ENCODE data around the gene EFS. TPM values are rescaled to one million over a fixed set of nuclear protein-coding genes. Genes with fewer than 3 reads are reported as not detected.
"Not testable (repeated sequence)": the region's sequence is repeated elsewhere in the genome, so short reads cannot be mapped to it uniquely, and the experiment has no call there.

EFS gene
- total RNA-seq, 2 donors from 2014 or later, result 69.9 to 96.4 TPM

GRCh38 chr14:23402296-23403138, 37.5 kb upstream of the EFS start:
- no peaks in the 10 kb centered on the region for H3K9me3 ChIP-seq (ENCODE audit: control insufficient read depth, low read length)
- Mint-ChIP-seq H3K4me1 (no peaks in the 10 kb centered on the region), H3K36me3 (ENCODE audit: low read depth) (no peaks in the 10 kb centered on the region), H3K27ac (no peak overlapping the region), H3K4me3 (no peak overlapping the region), H3K9me3 (no peaks in the 10 kb centered on the region), H3K27me3 (ENCODE audit: insufficient read depth) (peaks cover 56% of the 10 kb centered on the region)
- no peak overlapping the region for H3K4me3 ChIP-seq (ENCODE audit: low read length)
- H3K4me1 ChIP-seq (ENCODE audit: control insufficient read depth, insufficient read depth, low read length), result no peaks in the 10 kb centered on the region
- TF ChIP-seq CTCF (conservative IDR thresholded peaks at IDR 0.05), result no peak
- H3K9ac ChIP-seq (ENCODE audit: extremely low read depth, low read length, poor library complexity, severe bottlenecking), result no peak overlapping the region
- no peak overlapping the region for H3K27ac ChIP-seq (ENCODE audit: low read depth, low read length)
- H3K36me3 ChIP-seq (ENCODE audit: control insufficient read depth, insufficient read depth, low read length), result no peaks in the 10 kb centered on the region
- peak; percentile 65 for DNase-seq
- H3K27me3 ChIP-seq (ENCODE audit: control insufficient read depth, insufficient read depth, low read length, poor library complexity, severe bottlenecking), result peaks cover 8% of the 10 kb centered on the region
- 70 to 85% methylated on average over 20 to 24 of the region's 25 CpGs for WGBS, 2 experiments (ENCODE audit: insufficient coverage in 1 of 2, insufficient read length in 1 of 2)

GRCh38 chr14:23401291-23401690, 36.3 kb upstream of the EFS start:
- no peak for TF ChIP-seq CTCF (conservative IDR thresholded peaks at IDR 0.05)
- no peaks in the 10 kb centered on the region for H3K4me1 ChIP-seq (ENCODE audit: control insufficient read depth, insufficient read depth, low read length)

GRCh38 chr14:23400496-23401149, 35.7 kb upstream of the EFS start:
- not testable (repeated sequence) for H3K4me1 ChIP-seq (ENCODE audit: control insufficient read depth, insufficient read depth, low read length); H3K4me3 ChIP-seq (ENCODE audit: low read length); H3K36me3 Mint-ChIP-seq (ENCODE audit: low read depth); DNase-seq; H3K4me3 Mint-ChIP-seq; H3K27ac Mint-ChIP-seq; H3K36me3 ChIP-seq (ENCODE audit: control insufficient read depth, insufficient read depth, low read length); H3K27ac ChIP-seq (ENCODE audit: low read depth, low read length); H3K9me3 ChIP-seq (ENCODE audit: control insufficient read depth, low read length); H3K27me3 ChIP-seq (ENCODE audit: control insufficient read depth, insufficient read depth, low read length, poor library complexity, severe bottlenecking); H3K4me1 Mint-ChIP-seq; H3K9me3 Mint-ChIP-seq; H3K9ac ChIP-seq (ENCODE audit: extremely low read depth, low read length, poor library complexity, severe bottlenecking)
- WGBS, 2 experiments (ENCODE audit: insufficient coverage in 1 of 2, insufficient read length in 1 of 2), result 86 to 94% methylated on average over 15 to 16 of the region's 16 CpGs
- peaks cover 51% of the 10 kb centered on the region for H3K27me3 Mint-ChIP-seq (ENCODE audit: insufficient read depth)

More at GRCh38 chr14:23401291-23401690, 36.3 kb upstream of the EFS start:
- no peaks in the 10 kb centered on the region for H3K36me3 ChIP-seq (ENCODE audit: control insufficient read depth, insufficient read depth, low read length)
- WGBS, 2 experiments (ENCODE audit: insufficient coverage in 1 of 2, insufficient read length in 1 of 2), result 79 to 91% methylated on average over 3 to 4 of the region's 4 CpGs
- H3K4me3 ChIP-seq (ENCODE audit: low read length), result no peak overlapping the region
- no peaks in the 10 kb centered on the region for H3K4me1 Mint-ChIP-seq
- no peak overlapping the region for H3K27ac ChIP-seq (ENCODE audit: low read depth, low read length)
- no peak overlapping the region for H3K27ac Mint-ChIP-seq
- H3K36me3 Mint-ChIP-seq (ENCODE audit: low read depth), result no peaks in the 10 kb centered on the region
- no peak overlapping the region for H3K9ac ChIP-seq (ENCODE audit: extremely low read depth, low read length, poor library complexity, severe bottlenecking)
- H3K9me3 ChIP-seq (ENCODE audit: control insufficient read depth, low read length), result no peaks in the 10 kb centered on the region
- peaks cover 5% of the 10 kb centered on the region for H3K27me3 ChIP-seq (ENCODE audit: control insufficient read depth, insufficient read depth, low read length, poor library complexity, severe bottlenecking)
- no peaks in the 10 kb centered on the region for H3K9me3 Mint-ChIP-seq
- no peak for DNase-seq
- H3K27me3 Mint-ChIP-seq (ENCODE audit: insufficient read depth), result peaks cover 56% of the 10 kb centered on the region
- no peak overlapping the region for H3K4me3 Mint-ChIP-seq
